ENCODE measurements around the gene DENND2A.

GRCh38 chr7:140655511-140656408, 15.1 kb upstream of the DENND2A start:
- TF ChIP-seq CTCF (IDR thresholded peaks at IDR 0.05; ENCODE audit: low read depth, low read length): no peak
- TF ChIP-seq POLR2A (IDR thresholded peaks at IDR 0.05; ENCODE audit: extremely low read depth, insufficient read length): no peak

Data from NB4 (cell line).